HCT116 (cell line): Measurements from ENCODE around the gene CNTNAP5.

Experiments used
- CEBPB ChIP-seq: IDR thresholded peaks from 2 replicates; pipeline ENCODE4 v1.6.1; 2012; ENCODE audit warnings: low read depth
- ELF1 ChIP-seq: IDR thresholded peaks from 2 replicates; pipeline ENCODE4 v1.6.1; 2012; ENCODE audit warnings: low read depth, borderline replicate concordance
- EZH2 ChIP-seq: fragments of 200-600 bp; sonication (generic); IDR thresholded peaks from 2 replicates; pipeline ENCODE4 v1.6.1; 2017; ENCODE audit warnings: antibody characterized with exemption, mixed run types
- EZH2phosphoT487 ChIP-seq: fragments of 200-600 bp; IDR thresholded peaks from 2 replicates; pipeline ENCODE4 v1.6.1; 2018; ENCODE audit warnings: antibody characterized with exemption, borderline replicate concordance
- JUND ChIP-seq: IDR thresholded peaks from 2 replicates; pipeline ENCODE4 v1.6.1; 2012
- POLR2A ChIP-seq: IDR thresholded peaks from 2 replicates; pipeline ENCODE4 v1.7.0; 2011; ENCODE audit warnings: borderline replicate concordance; ENCODE audit not compliant: insufficient read depth, insufficient read length; ENCODE audit errors: extremely low read depth
- POLR2AphosphoS5 ChIP-seq: IDR thresholded peaks from 2 replicates; pipeline ENCODE4 v1.6.1; 2011; ENCODE audit warnings: mild to moderate bottlenecking, low read depth, low read length, moderate library complexity
- RAD21 ChIP-seq: IDR thresholded peaks from 2 replicates; pipeline ENCODE4 v1.6.1; 2012; ENCODE audit warnings: low read depth, mild to moderate bottlenecking
- SIN3A ChIP-seq: IDR thresholded peaks from 2 replicates; pipeline ENCODE4 v1.6.1; 2012; ENCODE audit warnings: low read depth
- SP1 ChIP-seq: IDR thresholded peaks from 2 replicates; pipeline ENCODE4 v1.6.1; 2012; ENCODE audit warnings: low read depth
- ZFX ChIP-seq: fragments of 450-650 bp; IDR thresholded peaks from 2 replicates; pipeline ENCODE4 v1.6.1; 2017
- TF ChIP-seq, protein P1 (sequence below), 3 experiments: fragments of 200-600 bp in 1 of 3; sonication (generic) in 1 of 3; IDR thresholded peaks in 2 of 3; conservative IDR thresholded peaks in 1 of 3; 2 replicates each; pipeline ENCODE4 v1.5.1; 2012 to 2017; ENCODE audit warnings: low read depth in 2 of 3, low read length in 2 of 3, antibody characterized with exemption in 1 of 3, borderline replicate concordance in 1 of 3, control low read depth in 1 of 3, mild to moderate bottlenecking in 1 of 3, mixed read lengths in 1 of 3, mixed run types in 1 of 3, moderate library complexity in 1 of 3; ENCODE audit not compliant: insufficient read depth in 1 of 3
- TF ChIP-seq, protein P2 (sequence below): IDR thresholded peaks from 2 replicates; pipeline ENCODE4 v1.6.1; 2012
- TF ChIP-seq, protein P3 (sequence below): IDR thresholded peaks from 2 replicates; pipeline ENCODE4 v1.6.1; 2012; ENCODE audit warnings: low read depth

DNA sequence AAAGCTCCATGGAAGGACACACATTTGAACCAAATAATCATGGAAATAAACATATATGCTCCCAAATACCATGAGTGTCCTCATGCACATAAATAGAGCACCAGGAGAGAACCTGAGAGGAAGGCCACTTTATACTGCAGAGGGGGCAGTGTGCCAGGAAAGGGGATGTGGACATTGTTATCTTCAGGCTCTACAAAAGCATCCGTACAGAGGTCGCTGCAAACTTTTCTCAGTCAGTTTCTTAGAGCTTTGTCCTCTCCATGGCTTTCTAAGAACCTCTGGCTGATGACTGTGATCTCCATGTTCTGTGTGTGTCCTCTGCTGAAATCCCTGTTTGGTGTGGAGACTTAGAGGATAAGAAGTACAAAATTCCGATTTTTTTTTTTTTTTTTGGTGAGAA is 515.7 kb downstream of the CNTNAP5 start:
- TF ChIP-seq, protein P1, sequence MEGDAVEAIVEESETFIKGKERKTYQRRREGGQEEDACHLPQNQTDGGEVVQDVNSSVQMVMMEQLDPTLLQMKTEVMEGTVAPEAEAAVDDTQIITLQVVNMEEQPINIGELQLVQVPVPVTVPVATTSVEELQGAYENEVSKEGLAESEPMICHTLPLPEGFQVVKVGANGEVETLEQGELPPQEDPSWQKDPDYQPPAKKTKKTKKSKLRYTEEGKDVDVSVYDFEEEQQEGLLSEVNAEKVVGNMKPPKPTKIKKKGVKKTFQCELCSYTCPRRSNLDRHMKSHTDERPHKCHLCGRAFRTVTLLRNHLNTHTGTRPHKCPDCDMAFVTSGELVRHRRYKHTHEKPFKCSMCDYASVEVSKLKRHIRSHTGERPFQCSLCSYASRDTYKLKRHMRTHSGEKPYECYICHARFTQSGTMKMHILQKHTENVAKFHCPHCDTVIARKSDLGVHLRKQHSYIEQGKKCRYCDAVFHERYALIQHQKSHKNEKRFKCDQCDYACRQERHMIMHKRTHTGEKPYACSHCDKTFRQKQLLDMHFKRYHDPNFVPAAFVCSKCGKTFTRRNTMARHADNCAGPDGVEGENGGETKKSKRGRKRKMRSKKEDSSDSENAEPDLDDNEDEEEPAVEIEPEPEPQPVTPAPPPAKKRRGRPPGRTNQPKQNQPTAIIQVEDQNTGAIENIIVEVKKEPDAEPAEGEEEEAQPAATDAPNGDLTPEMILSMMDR (IDR thresholded peaks at IDR 0.05 in 2 of 3, conservative IDR thresholded peaks at IDR 0.05 in 1 of 3; ENCODE audit: borderline replicate concordance in 1 of 3, insufficient read depth in 1 of 3, low read depth in 2 of 3, low read length in 2 of 3), result no peak
- TF ChIP-seq ELF1, result no peak
- TF ChIP-seq POLR2A, result no peak
- no peak for TF ChIP-seq RAD21
- no peak for TF ChIP-seq JUND
- no peak for TF ChIP-seq EZH2
- no peak for TF ChIP-seq EZH2phosphoT487
- TF ChIP-seq POLR2AphosphoS5, result no peak
- TF ChIP-seq SP1, result no peak
- TF ChIP-seq CEBPB, result no peak
- TF ChIP-seq ZFX, result no peak
- no peak for TF ChIP-seq SIN3A
- TF ChIP-seq, protein P2, sequence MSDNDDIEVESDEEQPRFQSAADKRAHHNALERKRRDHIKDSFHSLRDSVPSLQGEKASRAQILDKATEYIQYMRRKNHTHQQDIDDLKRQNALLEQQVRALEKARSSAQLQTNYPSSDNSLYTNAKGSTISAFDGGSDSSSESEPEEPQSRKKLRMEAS, result no peak
- TF ChIP-seq, protein P3, sequence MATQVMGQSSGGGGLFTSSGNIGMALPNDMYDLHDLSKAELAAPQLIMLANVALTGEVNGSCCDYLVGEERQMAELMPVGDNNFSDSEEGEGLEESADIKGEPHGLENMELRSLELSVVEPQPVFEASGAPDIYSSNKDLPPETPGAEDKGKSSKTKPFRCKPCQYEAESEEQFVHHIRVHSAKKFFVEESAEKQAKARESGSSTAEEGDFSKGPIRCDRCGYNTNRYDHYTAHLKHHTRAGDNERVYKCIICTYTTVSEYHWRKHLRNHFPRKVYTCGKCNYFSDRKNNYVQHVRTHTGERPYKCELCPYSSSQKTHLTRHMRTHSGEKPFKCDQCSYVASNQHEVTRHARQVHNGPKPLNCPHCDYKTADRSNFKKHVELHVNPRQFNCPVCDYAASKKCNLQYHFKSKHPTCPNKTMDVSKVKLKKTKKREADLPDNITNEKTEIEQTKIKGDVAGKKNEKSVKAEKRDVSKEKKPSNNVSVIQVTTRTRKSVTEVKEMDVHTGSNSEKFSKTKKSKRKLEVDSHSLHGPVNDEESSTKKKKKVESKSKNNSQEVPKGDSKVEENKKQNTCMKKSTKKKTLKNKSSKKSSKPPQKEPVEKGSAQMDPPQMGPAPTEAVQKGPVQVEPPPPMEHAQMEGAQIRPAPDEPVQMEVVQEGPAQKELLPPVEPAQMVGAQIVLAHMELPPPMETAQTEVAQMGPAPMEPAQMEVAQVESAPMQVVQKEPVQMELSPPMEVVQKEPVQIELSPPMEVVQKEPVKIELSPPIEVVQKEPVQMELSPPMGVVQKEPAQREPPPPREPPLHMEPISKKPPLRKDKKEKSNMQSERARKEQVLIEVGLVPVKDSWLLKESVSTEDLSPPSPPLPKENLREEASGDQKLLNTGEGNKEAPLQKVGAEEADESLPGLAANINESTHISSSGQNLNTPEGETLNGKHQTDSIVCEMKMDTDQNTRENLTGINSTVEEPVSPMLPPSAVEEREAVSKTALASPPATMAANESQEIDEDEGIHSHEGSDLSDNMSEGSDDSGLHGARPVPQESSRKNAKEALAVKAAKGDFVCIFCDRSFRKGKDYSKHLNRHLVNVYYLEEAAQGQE, result no peak
